ENCODE results near the gene TEX261.

Gene TEX261

GRCh38 chr2:70992945-70993853, 1.5 kb downstream of the TEX261 start:
- H3K4me2 ChIP-seq (ENCODE audit: insufficient read depth, low read length): peak overlapping the region; percentile 95
- H3K4me3 ChIP-seq (ENCODE audit: low read depth in 1 of 2, low read length in 2 of 2): peak overlapping the region; percentile 74 to 92; a peak in 3 of 4 replicates
- TF ChIP-seq CTCF (IDR thresholded peaks at IDR 0.05; ENCODE audit: borderline replicate concordance, extremely low read depth, low read length, poor library complexity, severe bottlenecking) (no peak), EZH2 (IDR thresholded peaks at IDR 0.05; ENCODE audit: borderline replicate concordance, low read depth, low read length, severe bottlenecking) (no peak)
- peaks cover 41% of the 10 kb centered on the region for H4K20me1 ChIP-seq (ENCODE audit: insufficient read depth, low read length)
- H2AFZ ChIP-seq (ENCODE audit: low read depth, low read length): no peak overlapping the region
- H3K27me3 ChIP-seq (ENCODE audit: insufficient read depth, low read length, poor library complexity): no peaks in the 10 kb centered on the region
- H3K79me2 ChIP-seq (ENCODE audit: insufficient read depth, low read length): peaks cover 39% of the 10 kb centered on the region
- peaks cover 44% of the 10 kb centered on the region for H3K36me3 ChIP-seq (ENCODE audit: insufficient read depth, low read length)
- ATAC-seq (ENCODE audit: insufficient read depth, low read depth) (no peak), DNase-seq (peak; percentile 25)
- no peaks in the 10 kb centered on the region for H3K9me3 ChIP-seq (ENCODE audit: insufficient read depth, low read length, severe bottlenecking)
- peaks cover 35% of the 10 kb centered on the region for H3K4me1 ChIP-seq (ENCODE audit: insufficient read depth, low read length)
- peak overlapping the region; percentile 83 for H3K9ac ChIP-seq (ENCODE audit: low read depth, low read length)
- peak overlapping the region; percentile 69 for H3K27ac ChIP-seq (ENCODE audit: low read length)

GRCh38 chr2:70991742-70992141, 2.9 kb downstream of the TEX261 start:
- Histone ChIP-seq H3K9ac (ENCODE audit: low read depth, low read length) (no peak overlapping the region), H3K4me3 (ENCODE audit: low read depth in 1 of 2, low read length in 2 of 2) (no peak overlapping the region), H2AFZ (ENCODE audit: low read depth, low read length) (no peak overlapping the region), H4K20me1 (ENCODE audit: insufficient read depth, low read length) (peaks cover 41% of the 10 kb centered on the region), H3K4me2 (ENCODE audit: insufficient read depth, low read length) (peak overlapping the region; percentile 95; the same call in 1 of the 2 replicates), H3K4me1 (ENCODE audit: insufficient read depth, low read length) (peaks cover 35% of the 10 kb centered on the region), H3K27ac (ENCODE audit: low read length) (no peak overlapping the region), H3K79me2 (ENCODE audit: insufficient read depth, low read length) (peaks cover 39% of the 10 kb centered on the region), H3K9me3 (ENCODE audit: insufficient read depth, low read length, severe bottlenecking) (no peaks in the 10 kb centered on the region), H3K36me3 (ENCODE audit: insufficient read depth, low read length) (peaks cover 58% of the 10 kb centered on the region), H3K27me3 (ENCODE audit: insufficient read depth, low read length, poor library complexity) (no peaks in the 10 kb centered on the region)
- TF ChIP-seq CTCF (IDR thresholded peaks at IDR 0.05; ENCODE audit: borderline replicate concordance, extremely low read depth, low read length, poor library complexity, severe bottlenecking): no peak
- TF ChIP-seq EZH2 (IDR thresholded peaks at IDR 0.05; ENCODE audit: borderline replicate concordance, low read depth, low read length, severe bottlenecking): no peak
- DNase-seq (no peak), ATAC-seq (ENCODE audit: insufficient read depth, low read depth) (no peak)

- TF ChIP-seq EZH2 (IDR thresholded peaks at IDR 0.05; ENCODE audit: borderline replicate concordance, low read depth, low read length, severe bottlenecking): no peak
- no peak for TF ChIP-seq CTCF (IDR thresholded peaks at IDR 0.05; ENCODE audit: borderline replicate concordance, extremely low read depth, low read length, poor library complexity, severe bottlenecking)
- no peak overlapping the region for H3K4me2 ChIP-seq (ENCODE audit: insufficient read depth, low read length)
- no peak overlapping the region for H3K4me3 ChIP-seq (ENCODE audit: low read depth in 1 of 2, low read length in 2 of 2)
- peaks cover 35% of the 10 kb centered on the region for H3K4me1 ChIP-seq (ENCODE audit: insufficient read depth, low read length)
- DNase-seq (no peak), ATAC-seq (ENCODE audit: insufficient read depth, low read depth) (no peak)
- peaks cover 64% of the 10 kb centered on the region for H3K36me3 ChIP-seq (ENCODE audit: insufficient read depth, low read length)
- H2AFZ ChIP-seq (ENCODE audit: low read depth, low read length): no peak overlapping the region
- peaks cover 39% of the 10 kb centered on the region for H3K79me2 ChIP-seq (ENCODE audit: insufficient read depth, low read length)
- H3K27me3 ChIP-seq (ENCODE audit: insufficient read depth, low read length, poor library complexity): no peaks in the 10 kb centered on the region
- peaks cover 41% of the 10 kb centered on the region for H4K20me1 ChIP-seq (ENCODE audit: insufficient read depth, low read length)
- no peak overlapping the region for H3K27ac ChIP-seq (ENCODE audit: low read length)
- no peaks in the 10 kb centered on the region for H3K9me3 ChIP-seq (ENCODE audit: insufficient read depth, low read length, severe bottlenecking)
- H3K9ac ChIP-seq (ENCODE audit: low read depth, low read length): no peak overlapping the region
These were observed 3.5 kb downstream of the TEX261 start for GRCh38 chr2:70991142-70991541.
